ENCODE results near the gene COL25A1. TPM values are rescaled to one million over a fixed set of nuclear protein-coding genes. Genes with fewer than 3 reads are reported as not detected.

COL25A1 gene
- total RNA-seq, 1 experiment from 2014 or later, result not detected

GRCh38 chr4:108965016-108965415 is 337.4 kb downstream of the COL25A1 start:
- no peak for TF ChIP-seq YY1 (IDR thresholded peaks at IDR 0.05; ENCODE audit: extremely low read depth, insufficient replicate concordance, low read depth, low read length)
- no peak for TF ChIP-seq ZNF274 (IDR thresholded peaks at IDR 0.05; ENCODE audit: low read depth, low read length)
- no peak for TF ChIP-seq SP1 (IDR thresholded peaks at IDR 0.05; ENCODE audit: low read depth)
- TF ChIP-seq CEBPB (IDR thresholded peaks at IDR 0.05; ENCODE audit: low read depth), result no peak
- no peak for TF ChIP-seq SRF (IDR thresholded peaks at IDR 0.05; ENCODE audit: low read depth)
- TF ChIP-seq CTCF (IDR thresholded peaks at IDR 0.05 in 2 of 3, conservative IDR thresholded peaks at IDR 0.05 in 1 of 3; ENCODE audit: borderline replicate concordance in 1 of 3, insufficient read depth in 1 of 3, low read depth in 2 of 3, low read length in 2 of 3), result no peak

GRCh38 chr4:108963910-108964309 is 338.5 kb downstream of the COL25A1 start:
- CTCF ChIA-PET, result no interaction called here
- BruUV-seq (replicated peaks), result no TSS peak
- intact Hi-C loops (cut with micrococcal nuclease), result no loop called here
- Histone ChIP-seq H3K9me2 (ENCODE audit: insufficient read depth) (no peaks in the 10 kb centered on the region), H3K4me3 (replicated peaks in 1 of 2; ENCODE audit: low read depth in 1 of 2, low read length in 2 of 2) (no peak overlapping the region), H3K9me3 (ENCODE audit: control insufficient read depth in 1 of 2, insufficient read depth in 1 of 2, low read depth in 1 of 2, low read length in 2 of 2) (no peaks in the 10 kb centered on the region), H3K27me3 (ENCODE audit: insufficient read depth, low read length) (peaks cover 48% of the 10 kb centered on the region), H3K79me2 (ENCODE audit: insufficient read depth, low read length) (no peaks in the 10 kb centered on the region), H4K20me1 (ENCODE audit: insufficient read depth) (no peaks in the 10 kb centered on the region), H3K27ac (ENCODE audit: low read depth, low read length) (no peak overlapping the region), H3K4me2 (ENCODE audit: low read length) (no peak overlapping the region), H3K36me3 (ENCODE audit: control insufficient read depth in 1 of 2, insufficient read depth in 2 of 2, low read length in 2 of 2) (no peaks in the 10 kb centered on the region), H2AFZ (ENCODE audit: low read depth, low read length, poor library complexity, severe bottlenecking) (no peak overlapping the region), H3K9ac (ENCODE audit: low read length) (no peak overlapping the region), H3K4me1 (ENCODE audit: control insufficient read depth in 1 of 2, insufficient read depth in 2 of 2, low read length in 2 of 2) (no peaks in the 10 kb centered on the region)
- ATAC-seq (no peak), DNase-seq (ENCODE audit: low read depth, low spot score) (no peak)
- RAD21 ChIA-PET (ENCODE audit: low non-redundant PET in 1 of 2, low total read pairs in 2 of 2, uncharacterized antibody in 2 of 2, unreplicated experiment in 2 of 2), result no interaction called here
- POLR2A ChIA-PET, result no interaction called here
- TF ChIP-seq JUND (IDR thresholded peaks at IDR 0.05), result no peak
- no peak for TF ChIP-seq YY1 (IDR thresholded peaks at IDR 0.05; ENCODE audit: extremely low read depth, insufficient replicate concordance, low read depth, low read length)
- TF ChIP-seq CEBPB (IDR thresholded peaks at IDR 0.05; ENCODE audit: low read depth), result no peak
- TF ChIP-seq ATF3 (IDR thresholded peaks at IDR 0.05), result no peak
- TF ChIP-seq REST (IDR thresholded peaks at IDR 0.05; ENCODE audit: low read depth), result no peak
- TF ChIP-seq EZH2phosphoT487 (IDR thresholded peaks at IDR 0.05; ENCODE audit: borderline replicate concordance), result no peak
- TF ChIP-seq EZH2 (IDR thresholded peaks at IDR 0.05), result no peak
- TF ChIP-seq FOSL1 (IDR thresholded peaks at IDR 0.05; ENCODE audit: low read depth), result no peak

More at GRCh38 chr4:108965016-108965415, 337.4 kb downstream of the COL25A1 start:
- Histone ChIP-seq H3K79me2 (ENCODE audit: insufficient read depth, low read length) (no peaks in the 10 kb centered on the region), H3K4me1 (ENCODE audit: control insufficient read depth in 1 of 2, insufficient read depth in 2 of 2, low read length in 2 of 2) (no peaks in the 10 kb centered on the region), H3K4me2 (ENCODE audit: low read length) (no peak overlapping the region), H3K9ac (ENCODE audit: low read length) (no peak overlapping the region), H3K4me3 (replicated peaks in 1 of 2; ENCODE audit: low read depth in 1 of 2, low read length in 2 of 2) (no peak overlapping the region), H2AFZ (ENCODE audit: low read depth, low read length, poor library complexity, severe bottlenecking) (no peak overlapping the region), H4K20me1 (ENCODE audit: insufficient read depth) (no peaks in the 10 kb centered on the region), H3K27ac (ENCODE audit: low read depth, low read length) (no peak overlapping the region), H3K36me3 (ENCODE audit: control insufficient read depth in 1 of 2, insufficient read depth in 2 of 2, low read length in 2 of 2) (no peaks in the 10 kb centered on the region), H3K9me3 (ENCODE audit: control insufficient read depth in 1 of 2, insufficient read depth in 1 of 2, low read depth in 1 of 2, low read length in 2 of 2) (no peaks in the 10 kb centered on the region), H3K9me2 (ENCODE audit: insufficient read depth) (no peaks in the 10 kb centered on the region), H3K27me3 (ENCODE audit: insufficient read depth, low read length) (peaks cover 42% of the 10 kb centered on the region)
- ChIA-PET CTCF (no interaction called here), POLR2A (no interaction called here), RAD21 (ENCODE audit: low non-redundant PET in 1 of 2, low total read pairs in 2 of 2, uncharacterized antibody in 2 of 2, unreplicated experiment in 2 of 2) (interaction anchor here in 1 of 2 experiments (0.6 kb wide), 1 partner anchor 161 kb away, joined by 12 read pairs; no protein-coding TSS in a partner anchor)
- no TSS peak for BruUV-seq (replicated peaks)
- ATAC-seq (no peak), DNase-seq (ENCODE audit: low read depth, low spot score) (no peak)
- intact Hi-C loops (cut with micrococcal nuclease), result no loop called here
